ENCODE results near the gene RGS5.

DNA sequence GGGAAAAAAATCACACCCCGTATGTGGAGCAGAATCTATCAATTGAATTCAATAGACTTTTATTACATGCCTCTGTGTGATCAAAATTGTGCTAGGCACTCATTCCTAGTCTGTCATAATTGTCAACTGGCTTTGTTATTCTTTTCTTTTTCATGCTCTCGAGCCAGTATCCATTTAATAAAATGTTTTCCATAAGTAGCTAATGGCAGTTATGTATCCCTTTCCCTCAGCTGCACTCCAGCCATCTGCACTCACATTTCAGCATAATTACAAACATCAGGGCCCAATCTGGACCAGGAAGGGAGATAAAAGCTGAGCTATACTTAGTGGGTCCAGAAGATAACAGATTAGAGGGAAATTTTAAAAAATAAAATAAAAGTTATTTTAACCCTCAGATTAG lies 15.9 kb downstream of the RGS5 start:
- TF ChIP-seq, protein P1, sequence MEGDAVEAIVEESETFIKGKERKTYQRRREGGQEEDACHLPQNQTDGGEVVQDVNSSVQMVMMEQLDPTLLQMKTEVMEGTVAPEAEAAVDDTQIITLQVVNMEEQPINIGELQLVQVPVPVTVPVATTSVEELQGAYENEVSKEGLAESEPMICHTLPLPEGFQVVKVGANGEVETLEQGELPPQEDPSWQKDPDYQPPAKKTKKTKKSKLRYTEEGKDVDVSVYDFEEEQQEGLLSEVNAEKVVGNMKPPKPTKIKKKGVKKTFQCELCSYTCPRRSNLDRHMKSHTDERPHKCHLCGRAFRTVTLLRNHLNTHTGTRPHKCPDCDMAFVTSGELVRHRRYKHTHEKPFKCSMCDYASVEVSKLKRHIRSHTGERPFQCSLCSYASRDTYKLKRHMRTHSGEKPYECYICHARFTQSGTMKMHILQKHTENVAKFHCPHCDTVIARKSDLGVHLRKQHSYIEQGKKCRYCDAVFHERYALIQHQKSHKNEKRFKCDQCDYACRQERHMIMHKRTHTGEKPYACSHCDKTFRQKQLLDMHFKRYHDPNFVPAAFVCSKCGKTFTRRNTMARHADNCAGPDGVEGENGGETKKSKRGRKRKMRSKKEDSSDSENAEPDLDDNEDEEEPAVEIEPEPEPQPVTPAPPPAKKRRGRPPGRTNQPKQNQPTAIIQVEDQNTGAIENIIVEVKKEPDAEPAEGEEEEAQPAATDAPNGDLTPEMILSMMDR (optimal IDR thresholded peaks at IDR 0.05 in 1 of 3, IDR thresholded peaks at IDR 0.05 in 1 of 3, conservative IDR thresholded peaks at IDR 0.05 in 1 of 3; ENCODE audit: extremely low read depth in 1 of 3, insufficient read depth in 2 of 3, low read length in 3 of 3), result no peak
- no peak for TF ChIP-seq EZH2 (IDR thresholded peaks at IDR 0.05; ENCODE audit: low read length)
